Hematopoietic multipotent progenitor cell treated with erythropoietin and hydrocortisone succinate and interleukin-3 and kit ligand, for 15 days (in vitro differentiated cells): ENCODE measurements around the gene MTG2.

ENCODE experiments used
- DNase-seq: peaks from one replicate; pipeline ENCODE4 v3.0.0-alpha.2; 2015; ENCODE audit warnings: low spot score

The MTG2 gene, protein sequence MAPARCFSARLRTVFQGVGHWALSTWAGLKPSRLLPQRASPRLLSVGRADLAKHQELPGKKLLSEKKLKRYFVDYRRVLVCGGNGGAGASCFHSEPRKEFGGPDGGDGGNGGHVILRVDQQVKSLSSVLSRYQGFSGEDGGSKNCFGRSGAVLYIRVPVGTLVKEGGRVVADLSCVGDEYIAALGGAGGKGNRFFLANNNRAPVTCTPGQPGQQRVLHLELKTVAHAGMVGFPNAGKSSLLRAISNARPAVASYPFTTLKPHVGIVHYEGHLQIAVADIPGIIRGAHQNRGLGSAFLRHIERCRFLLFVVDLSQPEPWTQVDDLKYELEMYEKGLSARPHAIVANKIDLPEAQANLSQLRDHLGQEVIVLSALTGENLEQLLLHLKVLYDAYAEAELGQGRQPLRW

DNA sequence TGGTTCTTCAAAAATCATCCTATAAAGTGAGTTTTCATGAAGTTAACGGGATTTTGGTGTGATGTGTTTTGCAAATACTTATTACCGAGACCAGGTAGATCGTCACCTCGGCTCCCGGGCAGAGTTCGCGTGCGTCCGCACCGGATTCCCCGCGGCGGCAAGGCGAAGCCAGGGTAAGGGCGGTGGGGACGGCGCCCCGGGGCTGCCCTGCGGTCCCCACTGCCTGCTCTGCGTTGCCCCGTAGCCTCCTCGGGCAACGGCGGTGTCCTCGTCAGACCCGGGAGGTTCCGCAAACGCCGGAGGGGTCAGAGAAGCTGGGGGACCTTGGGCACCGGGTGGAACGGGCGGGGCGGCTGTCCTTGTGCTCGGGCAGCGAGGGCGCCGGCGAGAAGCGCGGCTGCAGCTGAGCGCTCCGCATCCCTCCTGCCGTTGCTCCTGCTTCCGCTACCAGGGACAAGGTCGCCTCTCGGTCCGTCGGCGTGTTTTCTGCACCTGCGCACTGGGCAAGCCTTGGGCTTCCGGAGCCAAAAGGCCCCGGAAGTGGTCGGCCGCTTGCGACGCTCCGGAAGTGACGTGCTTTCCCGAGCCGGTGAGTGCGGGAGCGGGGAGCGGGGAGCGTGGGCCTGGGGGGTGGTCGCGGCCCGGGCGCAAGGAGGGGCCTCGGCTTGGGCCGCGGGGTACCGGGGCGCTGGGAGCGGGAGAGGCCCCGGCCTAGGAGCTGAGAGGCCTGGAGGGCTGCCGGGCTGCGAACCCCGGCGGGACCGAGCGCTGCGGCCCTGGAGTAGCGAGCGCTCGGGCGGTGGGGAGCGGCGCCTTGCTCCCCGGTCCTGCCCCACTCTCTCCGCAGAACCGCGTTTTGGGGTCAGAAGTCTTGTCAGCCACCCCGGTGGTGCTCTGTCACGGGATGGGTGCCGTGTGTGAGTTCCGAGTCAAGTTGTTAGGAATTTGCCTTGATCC is at the start of gene MTG2:
Gene MTG2 (plus strand): TSS at position 560 of the 957 bp plus-strand sequence. CDS start 10,393 bp downstream, outside the sequence.
- DNase-seq, result peak; percentile 96

DNA sequence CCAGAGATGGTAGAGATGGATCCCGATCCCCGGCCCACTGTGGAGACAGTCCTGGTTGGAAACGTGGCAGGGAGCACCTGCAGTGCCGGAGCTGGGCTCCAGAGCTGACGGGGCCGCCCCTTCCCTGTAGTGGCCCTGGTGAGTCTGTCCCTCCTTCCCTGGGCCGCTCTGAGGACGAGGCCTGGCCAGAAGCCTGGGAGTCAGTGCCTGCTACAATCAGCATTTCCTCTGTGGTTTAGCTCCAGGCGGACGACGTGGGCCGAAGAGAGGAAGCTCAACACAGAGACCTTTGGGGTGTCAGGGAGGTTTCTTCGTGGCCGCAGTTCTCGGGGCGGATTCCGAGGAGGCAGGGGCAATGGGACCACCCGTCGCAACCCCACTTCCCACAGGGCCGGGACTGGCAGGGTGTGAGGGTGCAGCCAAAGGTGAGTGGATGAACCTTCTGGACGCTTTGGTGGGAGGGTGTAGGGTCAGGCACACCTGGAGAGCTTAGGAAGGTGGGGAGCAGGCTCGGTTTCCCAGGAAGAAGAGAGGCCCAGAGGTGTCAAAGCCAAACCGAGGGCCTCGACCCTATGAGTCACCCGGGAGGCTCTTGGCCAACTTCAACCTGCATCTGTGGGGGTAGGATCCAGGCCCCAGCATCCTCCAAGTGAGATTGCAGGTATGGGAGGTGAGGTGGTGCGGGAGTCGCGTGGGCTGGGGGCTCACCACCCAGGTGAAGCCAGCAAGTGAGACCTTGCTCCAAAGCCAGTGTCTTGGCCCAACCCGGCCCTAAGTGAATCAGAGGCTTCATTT is 49.6 kb upstream of the MTG2 start:
- no peak for DNase-seq

DNA sequence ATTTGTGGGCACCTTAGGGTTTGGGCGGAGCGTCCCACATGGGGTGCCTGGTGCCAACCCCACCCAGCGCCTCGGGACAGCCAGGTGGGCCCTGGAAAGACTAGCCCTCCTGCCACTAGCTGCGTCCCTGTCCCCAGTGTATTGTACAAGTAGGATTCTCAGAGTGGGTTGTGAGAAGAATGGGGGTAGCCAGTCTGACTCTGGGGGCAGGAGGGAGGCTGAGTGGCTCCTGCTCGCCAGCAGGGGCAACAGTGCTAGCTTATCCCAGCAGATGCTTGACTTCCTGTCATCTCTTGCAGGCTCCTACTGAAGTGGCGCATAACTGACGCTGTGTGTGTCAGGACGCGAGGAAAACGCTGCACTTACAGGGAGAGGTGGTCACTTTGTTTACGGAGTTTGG is 49.0 kb upstream of the MTG2 start:
- DNase-seq, result no peak

DNA sequence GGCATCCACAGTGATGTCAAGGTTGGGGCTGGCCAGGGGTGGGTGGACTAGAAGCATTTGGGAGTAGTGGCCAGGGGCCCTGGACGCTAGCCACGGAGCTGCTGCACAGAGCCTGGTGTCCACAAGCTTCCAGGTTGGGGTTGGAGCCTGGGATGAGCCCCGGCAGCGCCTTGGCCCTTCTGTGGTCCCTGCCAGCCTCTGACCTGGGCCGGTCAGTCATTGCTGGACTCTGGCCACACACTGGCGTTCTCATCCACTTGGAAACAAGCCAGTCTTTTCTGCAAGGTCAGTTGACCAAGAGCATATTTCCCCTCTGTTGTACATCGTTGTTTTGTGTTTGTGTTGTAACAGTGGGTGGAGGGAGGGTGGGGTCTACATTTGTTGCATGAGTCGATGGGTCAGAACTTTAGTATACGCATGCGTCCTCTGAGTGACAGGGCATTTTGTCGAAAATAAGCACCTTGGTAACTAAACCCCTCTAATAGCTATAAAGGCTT is 48.0 kb upstream of the MTG2 start:
- no peak for DNase-seq

DNA sequence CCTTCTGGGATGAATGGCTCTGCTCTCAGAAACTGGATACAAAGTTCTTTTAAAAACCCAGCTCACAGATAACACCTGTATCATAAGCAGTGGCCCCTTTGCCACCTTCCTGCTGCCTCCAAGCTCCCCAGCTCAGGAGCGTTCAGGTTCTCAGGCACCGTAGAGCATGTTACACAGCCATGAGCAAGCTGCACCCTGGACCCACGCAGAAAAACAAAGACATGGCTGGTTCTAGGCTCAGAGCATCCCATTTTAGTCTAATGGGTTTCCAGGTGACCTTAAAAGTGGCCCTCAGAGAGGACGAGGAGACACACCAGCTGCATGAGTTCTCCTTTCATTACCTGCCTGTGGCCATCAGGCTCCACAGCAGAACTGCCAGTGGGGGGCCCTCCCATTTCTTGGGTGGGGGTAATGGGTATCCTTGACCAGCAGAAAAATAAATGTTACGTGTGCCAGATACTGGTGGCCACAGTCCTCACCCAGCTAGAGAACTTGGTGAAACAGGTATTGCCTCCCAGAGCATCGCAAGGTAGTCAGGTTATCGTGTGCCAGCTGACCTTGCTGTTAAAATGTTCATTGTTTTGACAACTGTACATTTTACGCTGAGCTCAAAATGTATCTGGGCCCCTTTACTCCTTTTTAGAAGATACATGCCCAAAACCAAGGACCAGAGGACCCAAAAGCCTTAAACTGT is 47.1 kb upstream of the MTG2 start:
- no peak for DNase-seq

DNA sequence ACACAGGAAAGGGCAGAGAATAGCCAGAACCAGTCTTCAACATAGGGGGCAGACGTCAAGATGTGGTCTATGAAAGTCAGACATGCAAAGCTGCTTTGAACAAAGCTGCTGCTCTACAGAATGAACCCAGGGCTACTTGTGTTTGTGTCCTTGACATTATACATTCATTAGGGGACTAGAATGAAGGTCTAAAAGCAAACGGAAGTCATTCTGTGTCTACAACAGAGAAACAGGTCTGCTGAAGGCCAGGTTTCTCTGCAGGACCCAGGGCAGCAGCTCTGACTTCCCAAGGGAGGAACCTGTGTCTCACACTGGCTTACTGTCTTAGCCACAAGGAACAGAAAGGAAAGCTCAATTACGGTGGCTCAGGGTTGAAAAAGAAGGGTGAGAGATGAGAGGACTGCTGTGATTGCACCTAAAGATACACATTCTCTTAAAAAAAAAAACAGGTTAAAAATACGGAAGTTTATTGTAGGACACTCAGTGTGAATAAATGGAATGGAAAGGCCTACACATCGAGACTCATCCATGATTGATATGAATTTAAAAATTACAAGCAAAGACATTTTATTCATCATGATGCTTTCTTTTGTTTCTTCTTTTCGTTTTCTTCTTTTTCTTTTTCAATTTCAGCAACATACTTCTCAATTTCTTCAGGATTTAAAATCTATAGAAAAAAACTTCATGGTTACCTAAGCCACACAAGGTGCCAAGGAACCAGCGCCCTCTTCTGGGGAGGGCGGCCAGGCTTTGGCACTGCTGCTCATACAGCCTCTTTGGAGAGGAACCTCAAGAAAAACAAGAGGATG is 46.3 kb upstream of the MTG2 start:
- DNase-seq, result peak; percentile 70

DNA sequence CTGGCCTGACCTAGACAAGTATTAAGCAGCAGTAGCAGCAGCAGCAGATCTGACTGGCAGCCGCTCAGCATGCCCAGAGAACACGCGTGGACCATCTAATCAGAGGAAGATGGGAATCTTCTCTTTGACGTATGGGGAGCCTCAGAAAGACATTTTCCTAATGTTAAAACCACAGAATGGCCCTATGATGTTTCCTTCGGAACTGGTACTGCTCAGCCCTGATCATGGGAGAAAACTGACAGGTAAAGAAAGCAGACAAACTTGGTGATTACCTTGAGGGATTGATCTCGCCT is 45.8 kb upstream of the MTG2 start:
- no peak for DNase-seq

DNA sequence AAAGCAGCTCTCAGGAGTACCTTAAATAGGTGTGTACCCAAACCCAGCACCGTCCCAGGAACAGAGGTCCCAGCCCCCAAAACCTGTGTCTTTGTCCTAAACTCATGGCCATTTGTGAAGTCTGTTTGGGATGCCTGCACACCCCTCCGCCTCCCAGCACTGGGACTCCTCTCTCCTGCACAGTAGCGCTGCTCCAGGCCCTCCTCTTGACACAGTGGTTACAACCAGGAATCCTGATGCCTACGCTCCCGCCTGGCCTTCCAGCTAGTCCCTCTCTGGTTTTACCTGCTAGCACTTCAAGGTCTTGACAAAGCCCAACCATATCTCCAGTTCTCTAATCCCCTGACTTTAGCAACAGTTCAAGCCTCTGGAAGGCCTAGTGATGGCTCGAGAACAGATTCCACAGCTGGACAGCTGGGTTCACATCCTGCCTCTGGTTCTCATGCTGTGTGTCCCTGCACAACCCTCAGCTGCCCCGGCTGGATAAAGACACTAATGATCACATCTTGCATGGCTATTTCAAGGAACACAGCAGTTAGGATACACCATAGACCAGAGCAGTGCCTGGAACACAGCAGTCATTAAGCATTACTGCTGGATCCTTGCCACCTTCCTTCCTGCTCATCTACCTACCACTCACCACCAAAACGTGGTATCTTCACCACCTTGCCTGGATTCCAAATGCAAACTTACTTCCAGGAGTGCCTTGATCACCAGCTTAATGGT is 45.2 kb upstream of the MTG2 start:
- no peak for DNase-seq

DNA sequence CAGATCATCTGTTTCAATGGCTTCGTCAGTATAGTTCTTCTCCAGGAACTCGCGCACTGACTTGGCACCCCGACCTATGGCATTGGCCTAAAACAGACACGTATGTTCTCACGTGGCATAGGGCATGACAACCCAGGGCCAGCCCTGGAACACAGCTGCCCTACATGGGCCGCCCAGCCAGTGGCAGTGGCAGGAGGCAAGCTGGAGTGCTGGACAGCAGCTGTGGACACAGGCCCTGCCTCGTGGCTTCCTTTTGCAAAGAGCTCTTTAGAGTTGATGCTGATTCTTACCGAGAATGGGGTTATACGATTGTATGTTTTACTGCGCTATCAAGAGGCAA is 44.7 kb upstream of the MTG2 start:
- no peak for DNase-seq

DNA sequence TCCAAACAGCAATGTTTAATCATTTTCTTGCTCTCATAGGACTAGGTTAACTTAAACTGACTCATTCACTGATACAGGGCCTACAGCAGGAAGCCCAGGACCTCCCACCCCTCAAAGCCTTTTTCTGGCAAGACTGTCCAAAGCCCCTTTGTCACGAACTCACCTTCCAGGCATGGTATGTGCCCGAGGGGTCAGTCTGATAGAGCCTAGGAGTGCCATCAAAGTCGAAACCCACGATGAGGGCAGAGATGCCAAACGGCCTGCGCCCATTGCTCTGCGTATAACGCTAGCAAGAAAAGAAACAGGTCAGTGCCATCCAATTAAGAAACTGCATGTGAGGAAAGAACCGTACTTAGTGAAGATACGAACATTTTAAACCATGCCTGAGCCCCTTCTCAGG is 43.9 kb upstream of the MTG2 start:
- DNase-seq, result no peak

DNA sequence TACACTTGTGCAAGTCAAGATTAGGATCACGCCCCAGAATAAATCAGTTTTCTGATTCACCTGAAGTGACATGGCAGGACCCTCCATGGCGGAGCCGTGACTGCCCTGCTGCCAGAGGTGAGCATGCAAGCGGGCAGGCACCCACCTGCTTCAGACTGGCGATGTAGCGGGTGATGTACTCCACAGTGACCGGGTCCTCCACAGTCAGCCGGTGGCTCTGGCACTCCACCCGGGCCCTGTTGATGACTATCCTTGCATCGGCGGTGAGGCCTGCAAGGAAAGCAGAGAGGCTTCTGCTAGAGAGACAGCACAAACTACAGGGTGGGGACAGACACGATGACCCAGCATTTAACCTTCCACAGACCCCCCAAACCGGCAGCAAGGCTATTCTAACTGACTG is 43.2 kb upstream of the MTG2 start:
- no peak for DNase-seq

DNA sequence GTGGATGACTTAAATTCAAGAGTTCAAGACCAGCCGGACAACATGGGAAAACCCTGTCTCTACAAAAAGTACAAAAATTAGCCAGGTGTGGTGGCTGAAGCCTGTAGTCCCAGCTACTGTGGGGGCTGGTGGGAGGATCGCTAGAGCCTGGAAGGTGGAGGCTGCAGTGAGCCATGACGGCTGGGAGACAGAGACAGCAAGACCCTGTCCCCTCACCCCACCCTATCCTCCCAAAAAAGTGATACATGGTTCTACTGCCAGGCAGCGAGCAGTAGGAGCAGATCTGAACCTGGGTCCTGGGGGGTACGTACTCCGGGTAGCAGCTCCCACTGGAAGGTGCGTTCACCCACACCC is 41.8 kb upstream of the MTG2 start:
- DNase-seq, result no peak

DNA sequence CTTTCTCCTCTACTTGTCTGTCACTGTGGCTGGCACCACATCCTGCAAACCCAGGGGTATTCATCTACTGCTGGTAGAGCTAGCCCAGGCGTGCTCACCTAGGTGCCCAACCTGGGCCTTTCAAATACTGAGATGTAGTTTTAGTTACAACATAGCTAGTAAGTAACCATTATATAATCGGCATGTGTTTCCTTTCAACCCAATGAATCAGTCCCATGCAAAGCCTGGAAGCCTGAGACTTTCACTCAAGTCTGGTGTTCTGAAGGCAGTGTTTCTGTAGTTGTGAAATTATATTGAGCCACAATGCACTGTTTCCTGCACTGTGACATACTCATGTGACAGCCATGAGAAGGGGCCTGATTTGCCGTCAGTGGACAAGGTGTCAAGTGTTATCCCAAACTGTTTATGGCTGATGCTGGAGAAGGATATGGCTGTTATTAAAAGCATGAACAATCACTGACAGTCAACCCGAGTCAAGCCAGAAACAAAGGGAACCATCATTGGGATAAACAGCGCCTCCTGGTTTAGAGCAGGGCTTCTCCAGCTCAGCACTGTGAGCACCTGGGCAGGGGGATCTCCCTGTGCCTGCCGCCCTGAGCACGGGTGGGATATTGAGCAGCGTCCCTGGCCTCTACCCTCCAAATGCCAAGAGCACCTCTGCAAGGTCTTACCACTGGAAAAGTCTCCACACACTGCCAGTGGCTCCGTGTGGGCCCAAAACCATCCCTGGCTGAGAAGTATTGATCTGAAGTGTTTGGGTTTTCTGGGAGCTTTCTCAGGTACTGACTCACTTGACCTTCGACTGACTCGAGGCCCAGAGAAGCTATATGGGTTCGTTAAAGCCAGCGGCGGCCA is 41.2 kb upstream of the MTG2 start:
- peak; percentile 19 for DNase-seq

DNA sequence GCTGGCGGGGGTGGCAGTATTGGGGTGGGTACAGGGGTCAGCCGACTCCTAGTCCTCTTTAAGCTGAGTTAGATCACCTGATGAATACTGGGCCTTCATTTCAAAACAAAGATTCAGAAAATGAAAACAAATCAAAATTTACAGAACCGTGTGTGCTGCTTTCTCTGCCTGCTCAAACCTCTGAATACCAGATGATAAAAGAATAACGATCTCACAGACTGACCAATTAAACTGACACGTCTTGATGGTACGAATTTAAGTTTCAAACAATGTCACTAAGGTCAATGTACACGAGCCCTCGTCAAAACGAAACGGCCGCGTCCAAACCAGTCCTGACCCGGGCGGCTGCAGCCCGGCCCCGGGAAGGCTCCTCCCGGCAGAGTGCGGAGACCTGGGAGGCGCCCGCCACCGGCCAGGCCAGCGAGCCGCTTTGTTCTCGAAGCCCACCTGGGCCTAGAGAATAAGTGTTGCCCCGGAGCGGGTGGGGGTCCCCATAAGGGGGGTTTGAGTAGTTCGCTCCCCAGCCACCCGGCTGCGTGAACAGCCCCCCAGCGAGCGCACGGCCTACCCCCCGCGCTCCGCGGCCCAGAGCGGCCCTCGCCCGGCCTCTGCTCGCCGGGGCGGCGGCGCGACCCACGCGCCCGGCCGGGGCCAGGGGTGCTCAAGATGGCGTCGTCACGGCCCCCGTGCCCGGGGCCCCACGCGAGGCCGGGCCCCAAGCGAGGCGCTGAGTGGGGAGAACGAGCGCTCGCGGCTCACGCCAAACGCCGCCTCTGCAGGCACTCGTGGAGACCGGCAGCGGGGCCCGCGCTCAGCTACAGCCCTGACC is 40.4 kb upstream of the MTG2 start:
- peak; percentile 13 for DNase-seq

DNA sequence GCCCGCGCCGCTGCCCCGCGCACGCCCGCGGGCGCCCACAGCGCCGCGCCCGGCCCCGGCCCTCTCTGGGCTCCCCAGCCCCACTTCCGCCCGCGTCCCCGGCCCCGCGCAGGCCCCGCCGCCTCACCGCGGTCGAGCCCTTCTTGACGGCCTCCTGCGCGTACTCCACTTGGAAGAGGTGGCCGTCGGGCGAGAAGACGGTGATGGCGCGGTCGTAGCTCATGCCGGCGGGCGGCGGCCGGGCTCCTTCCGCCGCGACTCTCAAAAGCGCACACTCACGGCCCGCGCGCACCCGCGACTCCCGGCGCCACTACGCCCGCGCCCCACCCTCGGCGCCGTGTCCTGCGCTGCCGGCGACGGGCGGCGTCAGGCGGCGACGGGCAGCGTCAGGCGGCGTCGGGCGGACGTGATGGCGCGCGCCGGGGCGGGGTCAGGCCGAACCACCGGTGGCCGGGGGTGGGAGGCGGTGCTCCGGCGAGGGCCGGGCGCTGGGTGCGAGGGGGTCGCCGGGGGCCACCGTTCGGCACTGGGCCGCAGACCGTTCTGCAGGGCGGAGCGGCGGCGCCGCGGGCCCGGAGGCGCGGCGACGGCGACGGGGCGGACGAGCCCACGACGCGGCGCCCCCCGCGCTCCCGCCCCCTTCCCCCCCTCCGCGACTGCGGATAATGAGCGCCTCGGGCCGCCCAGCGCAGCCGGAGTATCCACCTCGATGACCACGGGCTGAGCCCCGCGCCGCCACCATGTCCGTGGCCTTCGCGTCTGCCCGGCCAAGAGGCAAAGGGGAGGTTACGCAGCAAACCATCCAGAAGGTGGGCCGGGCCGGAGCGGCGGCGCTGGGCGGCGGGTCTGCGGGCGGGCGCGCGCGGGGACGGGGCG is 39.5 kb upstream of the MTG2 start, which contains the start of the genes PSMA7 and SS18L1:
Gene PSMA7 (minus strand): TSS at position 314 of the 876 bp plus-strand sequence. CDS start 91 bp downstream, at position 223.
Gene SS18L1 (plus strand): TSS at position 689 of the 876 bp plus-strand sequence. CDS start 52 bp downstream, at position 741.
- peak; percentile 94 for DNase-seq

DNA sequence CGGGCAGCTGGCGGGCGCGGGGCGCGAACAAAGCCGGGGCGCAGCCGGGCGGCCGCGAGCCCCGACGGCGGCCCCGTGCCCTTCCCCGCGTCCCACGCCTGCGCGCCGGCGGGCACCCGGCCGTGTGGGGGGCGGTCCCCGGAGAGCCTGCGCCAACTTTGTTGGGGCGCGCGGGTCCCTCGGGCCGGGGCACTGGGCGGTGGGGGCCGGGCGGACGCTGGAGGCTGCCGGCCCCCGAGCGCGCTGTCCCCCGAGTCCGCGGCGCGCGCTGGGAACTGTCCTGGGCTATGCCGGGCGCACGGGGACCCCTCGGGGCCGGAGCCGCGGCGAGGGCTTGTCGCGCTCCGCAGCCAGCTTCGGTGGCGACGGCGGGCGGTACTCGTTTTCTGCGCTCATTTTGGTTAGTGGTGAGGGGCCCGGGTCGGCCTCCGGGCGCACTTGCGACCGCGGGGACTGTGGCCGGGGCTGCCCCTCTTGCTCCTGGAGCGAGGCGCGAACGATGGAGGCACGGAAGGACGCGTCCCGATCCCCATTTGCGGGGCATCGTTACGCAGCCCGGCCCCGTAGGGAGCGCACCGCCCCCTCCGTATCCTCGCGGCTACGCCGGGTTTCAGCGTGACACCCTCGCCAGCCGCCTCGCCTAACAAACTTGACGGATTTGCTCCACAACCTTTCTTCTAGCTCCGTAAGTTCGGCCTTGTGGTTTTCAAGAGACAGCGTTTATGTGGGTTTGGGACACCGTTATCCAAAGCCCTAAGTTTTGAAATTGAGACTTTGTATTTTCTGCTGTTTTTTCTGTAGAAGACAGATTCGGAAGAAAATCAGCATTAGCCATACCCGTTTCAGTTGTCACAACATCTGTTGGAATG is 38.6 kb upstream of the MTG2 start:
- DNase-seq, result peak; percentile 58
